ENCODE data around the gene ST3GAL5. TPM values are rescaled to one million over a fixed set of nuclear protein-coding genes. Genes with fewer than 3 reads are reported as not detected.

ST3GAL5 gene
- total RNA-seq, 1 donor from 2014 or later: 16.0 TPM

DNA sequence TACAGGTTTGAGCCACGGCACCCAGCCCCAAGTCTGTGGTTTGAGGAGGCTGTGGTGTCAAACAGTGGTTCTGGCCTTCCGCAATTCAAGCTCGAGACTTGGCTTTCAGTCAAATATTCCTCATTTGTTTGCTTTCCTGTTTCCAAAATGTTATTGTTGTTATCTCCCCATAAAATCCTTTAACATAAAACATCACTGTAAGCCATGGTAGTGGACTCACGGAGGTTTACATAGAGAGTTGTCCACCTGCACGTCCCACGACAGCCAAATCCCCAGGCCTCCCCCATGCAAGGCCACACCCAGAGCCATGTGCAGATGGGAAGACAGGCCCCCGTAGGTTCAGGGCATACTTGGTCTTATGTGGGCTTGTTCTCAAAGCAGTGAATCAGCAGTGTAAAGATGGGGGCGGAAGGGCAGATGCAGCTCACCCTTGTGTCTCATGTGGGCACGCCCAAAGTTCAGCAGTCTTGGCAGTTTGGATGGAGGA, 18.9 kb upstream of the ST3GAL5 start:
- DNase-seq (ENCODE audit: low read depth, low spot score): no peak
- no peak for TF ChIP-seq CTCF (conservative IDR thresholded peaks at IDR 0.05)
- peaks cover 27% of the 10 kb centered on the region for H3K4me1 Mint-ChIP-seq
- no peak overlapping the region for H3K4me3 Mint-ChIP-seq
- H3K27ac Mint-ChIP-seq (ENCODE audit: unreplicated experiment): no peak overlapping the region
- no peaks in the 10 kb centered on the region for H3K9me3 Mint-ChIP-seq
- H3K27me3 Mint-ChIP-seq (ENCODE audit: low read depth): no peaks in the 10 kb centered on the region
- no peaks in the 10 kb centered on the region for H3K36me3 Mint-ChIP-seq (ENCODE audit: low read depth)

DNA sequence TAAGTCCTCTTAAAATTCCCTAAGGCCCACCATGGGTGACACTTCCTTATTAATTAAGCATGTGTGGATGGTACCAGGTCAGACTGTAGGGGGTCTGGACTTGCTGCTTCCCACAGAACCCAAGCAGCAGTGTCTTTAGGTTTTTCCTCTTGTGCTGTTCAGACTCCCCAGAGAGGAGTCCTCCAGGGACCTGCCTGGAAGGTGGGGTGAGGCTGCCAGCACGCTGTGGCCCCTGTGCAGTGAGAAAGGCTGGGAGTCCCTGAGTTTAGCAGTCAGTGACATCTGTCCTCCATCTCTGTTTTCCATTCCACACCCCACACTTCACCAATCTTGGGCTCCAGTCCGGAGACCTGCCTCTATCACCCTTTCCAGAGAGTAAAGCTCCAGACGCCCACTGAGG, 18.0 kb upstream of the ST3GAL5 start:
- no peak overlapping the region for H3K27ac Mint-ChIP-seq (ENCODE audit: unreplicated experiment)
- no peaks in the 10 kb centered on the region for H3K9me3 Mint-ChIP-seq
- H3K4me1 Mint-ChIP-seq: peaks cover 30% of the 10 kb centered on the region
- no peaks in the 10 kb centered on the region for H3K36me3 Mint-ChIP-seq (ENCODE audit: low read depth)
- no peaks in the 10 kb centered on the region for H3K27me3 Mint-ChIP-seq (ENCODE audit: low read depth)
- no peak overlapping the region for H3K4me3 Mint-ChIP-seq
- no peak for TF ChIP-seq CTCF (conservative IDR thresholded peaks at IDR 0.05)
- no peak for DNase-seq (ENCODE audit: low read depth, low spot score)

- no peaks in the 10 kb centered on the region for H3K27me3 Mint-ChIP-seq (ENCODE audit: low read depth)
- peaks cover 37% of the 10 kb centered on the region for H3K4me1 Mint-ChIP-seq
- no peaks in the 10 kb centered on the region for H3K36me3 Mint-ChIP-seq (ENCODE audit: low read depth)
- no peak overlapping the region for H3K27ac Mint-ChIP-seq (ENCODE audit: unreplicated experiment)
- no peaks in the 10 kb centered on the region for H3K9me3 Mint-ChIP-seq
- no peak for DNase-seq (ENCODE audit: low read depth, low spot score)
- TF ChIP-seq CTCF (conservative IDR thresholded peaks at IDR 0.05): no peak
- no peak overlapping the region for H3K4me3 Mint-ChIP-seq
Measured at GRCh38 chr2:85905891-85906290, 17.1 kb upstream of the ST3GAL5 start.

DNA sequence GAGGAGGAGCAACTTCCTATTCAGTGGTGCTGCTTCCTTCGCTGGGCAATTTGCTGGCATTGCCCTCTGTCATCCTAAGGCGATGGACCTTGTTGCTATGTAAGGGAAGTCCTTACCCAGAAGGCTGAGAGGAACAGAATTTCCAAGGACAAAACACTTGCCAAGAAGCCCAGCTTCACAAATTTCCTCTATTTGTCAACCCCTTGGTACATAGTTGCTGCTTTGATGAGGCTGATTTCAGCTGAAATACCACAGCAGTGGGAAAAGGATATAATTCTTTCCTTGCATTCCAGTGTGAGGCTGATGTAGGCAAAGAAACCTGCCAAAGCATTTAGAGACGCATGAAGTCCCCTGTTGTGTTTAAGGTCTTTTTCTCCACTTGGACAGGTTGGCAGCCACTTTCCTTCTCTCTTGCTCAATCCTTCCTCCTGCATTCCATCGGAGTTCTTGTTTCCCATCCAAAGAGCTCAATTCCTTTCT, 16.4 kb upstream of the ST3GAL5 start:
- H3K27ac Mint-ChIP-seq (ENCODE audit: unreplicated experiment): no peak overlapping the region
- no peak for TF ChIP-seq CTCF (conservative IDR thresholded peaks at IDR 0.05)
- H3K27me3 Mint-ChIP-seq (ENCODE audit: low read depth): no peaks in the 10 kb centered on the region
- no peaks in the 10 kb centered on the region for H3K9me3 Mint-ChIP-seq
- DNase-seq (ENCODE audit: low read depth, low spot score): no peak
- peaks cover 37% of the 10 kb centered on the region for H3K4me1 Mint-ChIP-seq
- H3K4me3 Mint-ChIP-seq: no peak overlapping the region
- no peaks in the 10 kb centered on the region for H3K36me3 Mint-ChIP-seq (ENCODE audit: low read depth)

DNA sequence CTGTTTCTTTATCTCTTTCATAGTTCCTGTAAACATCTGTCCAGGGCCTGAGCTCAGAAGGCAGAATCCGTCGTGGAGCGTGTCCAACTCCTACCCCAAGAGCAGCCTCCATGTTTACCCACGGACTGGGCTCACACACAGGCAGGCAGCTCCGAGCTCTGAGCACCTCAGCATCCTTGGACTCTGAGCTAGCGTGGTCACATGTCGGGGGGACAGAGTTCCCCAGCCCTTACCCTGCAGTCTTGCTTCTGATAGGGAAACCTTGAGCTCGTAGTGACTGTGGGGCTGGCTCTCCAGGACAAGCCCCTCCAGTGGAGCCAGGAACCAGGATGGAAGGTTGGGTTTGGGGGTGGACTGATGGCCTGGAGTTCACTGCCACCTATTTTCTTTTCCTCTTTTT, 15.1 kb upstream of the ST3GAL5 start:
- DNase-seq (ENCODE audit: low read depth, low spot score): no peak
- Mint-ChIP-seq H3K4me3 (no peak overlapping the region), H3K36me3 (ENCODE audit: low read depth) (no peaks in the 10 kb centered on the region), H3K9me3 (peaks cover under 1% of the 10 kb centered on the region), H3K27me3 (ENCODE audit: low read depth) (no peaks in the 10 kb centered on the region), H3K27ac (ENCODE audit: unreplicated experiment) (peak overlapping the region; percentile 91), H3K4me1 (peaks cover 32% of the 10 kb centered on the region)
- TF ChIP-seq CTCF (conservative IDR thresholded peaks at IDR 0.05): no peak

Measured in neural crest cell (in vitro differentiated cells).